GM06990 (cell line): ENCODE measurements around the gene MAP3K7CL.

ENCODE experiments used
- DNase-seq: peaks from one replicate; pipeline ENCODE4 v3.0.0-alpha.2; 2011; ENCODE audit not compliant: insufficient read length; ENCODE audit errors: extremely low read depth
- H3K27me3 ChIP-seq: replicated peaks from 2 replicates; pipeline ENCODE4 v1.6.0; 2011; ENCODE audit warnings: low read length; ENCODE audit not compliant: control insufficient read depth, insufficient read depth
- H3K36me3 ChIP-seq: 2 replicates; pipeline ENCODE4 v1.5.1; 2011; ENCODE audit warnings: low read length; ENCODE audit not compliant: control insufficient read depth, insufficient read depth
- H3K4me3 ChIP-seq: replicated peaks from 2 replicates; pipeline ENCODE4 v1.5.1; 2011; ENCODE audit warnings: low read depth, mild to moderate bottlenecking, control low read depth, low read length
- CTCF ChIP-seq: IDR thresholded peaks from 2 replicates; pipeline ENCODE4 v1.5.1; 2011; ENCODE audit warnings: low read length, control low read depth, mild to moderate bottlenecking, inconsistent platforms; ENCODE audit not compliant: insufficient read depth, poor library complexity, severe bottlenecking

The MAP3K7CL gene

GRCh38 chr21:29146726-29147125, 16.3 kb downstream of the MAP3K7CL start:
- no peaks in the 10 kb centered on the region for H3K27me3 ChIP-seq

GRCh38 chr21:29148530-29148929, 18.1 kb downstream of the MAP3K7CL start:
- Histone ChIP-seq H3K36me3 (no peaks in the 10 kb centered on the region), H3K27me3 (no peaks in the 10 kb centered on the region), H3K4me3 (no peak overlapping the region)
- TF ChIP-seq CTCF: no peak
- DNase-seq: no peak

More at GRCh38 chr21:29146726-29147125, 16.3 kb downstream of the MAP3K7CL start:
- DNase-seq: no peak
- no peak for TF ChIP-seq CTCF
- H3K36me3 ChIP-seq: no peaks in the 10 kb centered on the region
- H3K4me3 ChIP-seq: no peak overlapping the region

GRCh38 chr21:29149808-29150425, 19.5 kb downstream of the MAP3K7CL start:
- DNase-seq: no peak
- TF ChIP-seq CTCF: no peak
- Histone ChIP-seq H3K27me3 (no peaks in the 10 kb centered on the region), H3K36me3 (no peaks in the 10 kb centered on the region), H3K4me3 (no peak overlapping the region)

- no peak overlapping the region for H3K4me3 ChIP-seq
- DNase-seq: no peak
- no peaks in the 10 kb centered on the region for H3K36me3 ChIP-seq
- TF ChIP-seq CTCF: no peak
- no peaks in the 10 kb centered on the region for H3K27me3 ChIP-seq
Observed at GRCh38 chr21:29151931-29152330, 21.5 kb downstream of the MAP3K7CL start.

- H3K27me3 ChIP-seq: no peaks in the 10 kb centered on the region
- H3K4me3 ChIP-seq: no peak overlapping the region
- no peak for DNase-seq
- no peak for TF ChIP-seq CTCF
- H3K36me3 ChIP-seq: no peaks in the 10 kb centered on the region
Observed at GRCh38 chr21:29152916-29153315, 22.5 kb downstream of the MAP3K7CL start.

- H3K36me3 ChIP-seq: no peaks in the 10 kb centered on the region
- no peak for DNase-seq
- no peak for TF ChIP-seq CTCF
Observed at GRCh38 chr21:29154270-29154669, 23.8 kb downstream of the MAP3K7CL start.

More at GRCh38 chr21:29154270-29154669, 23.8 kb downstream of the MAP3K7CL start:
- no peaks in the 10 kb centered on the region for H3K27me3 ChIP-seq
- H3K4me3 ChIP-seq: no peak overlapping the region
